ENCODE results near the gene SORBS1.
A peak's percentile ranks its signal among the peaks of the same experiment; 100 is the strongest.

The SORBS1 gene

GRCh38 chr10:95430231-95430951 is 130.8 kb downstream of the SORBS1 start:
- FAIRE-seq = peak; percentile 35

- FAIRE-seq = no peak
These were observed 131.5 kb downstream of the SORBS1 start for GRCh38 chr10:95429639-95430038.

GRCh38 chr10:95428701-95429100 is 132.5 kb downstream of the SORBS1 start:
- FAIRE-seq = no peak

GRCh38 chr10:95426482-95426881 is 134.7 kb downstream of the SORBS1 start:
- FAIRE-seq = no peak

GRCh38 chr10:95425592-95426465 is 135.3 kb downstream of the SORBS1 start:
- FAIRE-seq = no peak

GRCh38 chr10:95423164-95424005 is 137.8 kb downstream of the SORBS1 start:
- no peak for FAIRE-seq

- no peak for FAIRE-seq
These were observed 138.9 kb downstream of the SORBS1 start for GRCh38 chr10:95422233-95422632.

GRCh38 chr10:95421782-95422181 is 139.4 kb downstream of the SORBS1 start:
- FAIRE-seq = no peak

GRCh38 chr10:95419399-95419798 is 141.8 kb downstream of the SORBS1 start:
- no peak for FAIRE-seq

GRCh38 chr10:95416973-95417372 is 144.2 kb downstream of the SORBS1 start:
- no peak for FAIRE-seq

GRCh38 chr10:95416270-95416669 is 144.9 kb downstream of the SORBS1 start:
- FAIRE-seq = no peak

- no peak for FAIRE-seq
These were observed 145.5 kb downstream of the SORBS1 start for GRCh38 chr10:95415621-95416031.

GRCh38 chr10:95414844-95415485 is 146.2 kb downstream of the SORBS1 start:
- FAIRE-seq = no peak

GRCh38 chr10:95414016-95414830 is 146.9 kb downstream of the SORBS1 start:
- no peak for FAIRE-seq

GRCh38 chr10:95413588-95413987 is 147.6 kb downstream of the SORBS1 start:
- no peak for FAIRE-seq

- FAIRE-seq = no peak
These were observed 149.5 kb downstream of the SORBS1 start for GRCh38 chr10:95411635-95412034.

- FAIRE-seq = no peak
These were observed 151.9 kb downstream of the SORBS1 start for GRCh38 chr10:95408983-95409873.

- FAIRE-seq = no peak
These were observed 152.8 kb downstream of the SORBS1 start for GRCh38 chr10:95408148-95408960.

GRCh38 chr10:95407546-95407945 is 153.6 kb downstream of the SORBS1 start:
- FAIRE-seq = no peak
